Liver (tissue), 9 donors: ENCODE data around the gene SLC2A5. TPM values are rescaled to one million over a fixed set of nuclear protein-coding genes. Genes with fewer than 3 reads are reported as not detected.

Experiments used
- DNase-seq: peaks from one replicate; pipeline ENCODE4 v3.0.0-alpha.2; 2017; ENCODE audit warnings: low spot score
- H3K27ac ChIP-seq, 2 donors: one replicate each; pipeline ENCODE4 v1.7.0; 2013; ENCODE audit warnings: inconsistent platforms in 2 of 2, low read length in 2 of 2, control low read depth in 1 of 2, low read depth in 1 of 2, mild to moderate bottlenecking in 1 of 2
- H3K27me3 ChIP-seq, 4 donors: one replicate each; pipeline versions ENCODE4 v1.6.1 to v1.7.0; 2013; ENCODE audit warnings: low read length in 3 of 4, inconsistent platforms in 1 of 4, mild to moderate bottlenecking in 1 of 4, moderate library complexity in 1 of 4; ENCODE audit not compliant: control insufficient read depth in 4 of 4, insufficient read depth in 4 of 4
- H3K36me3 ChIP-seq, 4 donors: one replicate each; pipeline versions ENCODE4 v1.6.1 to v1.7.0; 2013; ENCODE audit warnings: low read length in 3 of 4, mild to moderate bottlenecking in 3 of 4, low read depth in 1 of 4, moderate library complexity in 1 of 4; ENCODE audit not compliant: control insufficient read depth in 4 of 4, insufficient read depth in 3 of 4
- H3K4me1 ChIP-seq, 4 donors: one replicate each; pipeline versions ENCODE4 v1.6.1 to v1.7.0; 2013; ENCODE audit warnings: low read length in 3 of 4, mild to moderate bottlenecking in 3 of 4, moderate library complexity in 1 of 4; ENCODE audit not compliant: control insufficient read depth in 4 of 4, insufficient read depth in 4 of 4
- H3K4me3 ChIP-seq, 3 donors: one replicate each; pipeline versions ENCODE4 v1.6.1 to v1.7.0; 2013; ENCODE audit warnings: low read length in 3 of 3, control low read depth in 1 of 3, low read depth in 1 of 3, mild to moderate bottlenecking in 1 of 3
- H3K9ac ChIP-seq, 2 donors: one replicate each; pipeline ENCODE4 v1.7.0; 2013; ENCODE audit warnings: low read length in 2 of 2, mild to moderate bottlenecking in 2 of 2, moderate library complexity in 2 of 2, control low read depth in 1 of 2, low read depth in 1 of 2
- H3K9me3 ChIP-seq, 4 donors: one replicate each; pipeline versions ENCODE4 v1.6.1 to v1.7.0; 2013; ENCODE audit warnings: low read length in 3 of 4; ENCODE audit not compliant: control insufficient read depth in 4 of 4
- EGR1 ChIP-seq, 2 donors: IDR thresholded peaks; 2 replicates each; pipeline ENCODE4 v1.6.1; 2016 to 2018; ENCODE audit warnings: antibody characterized with exemption in 2 of 2, low read depth in 2 of 2
- GABPA ChIP-seq, 2 donors: IDR thresholded peaks in 1 of 2; conservative IDR thresholded peaks in 1 of 2; 2 replicates each; pipeline ENCODE4 v1.6.1; 2016; ENCODE audit warnings: antibody characterized with exemption in 2 of 2, mild to moderate bottlenecking in 1 of 2, moderate library complexity in 1 of 2
- HNF4A ChIP-seq, 2 donors: conservative IDR thresholded peaks; 2 replicates each; pipeline ENCODE4 v1.6.1; 2016; ENCODE audit warnings: antibody characterized with exemption in 2 of 2, mild to moderate bottlenecking in 2 of 2
- HNF4G ChIP-seq: IDR thresholded peaks from 2 replicates; pipeline ENCODE4 v1.6.1; 2016; ENCODE audit warnings: antibody characterized with exemption
- JUND ChIP-seq, 2 donors: IDR thresholded peaks; 2 replicates each; pipeline ENCODE4 v1.6.1; 2016; ENCODE audit warnings: antibody characterized with exemption in 2 of 2
- NR2F2 ChIP-seq: IDR thresholded peaks from 2 replicates; pipeline ENCODE4 v1.6.1; 2016; ENCODE audit warnings: antibody characterized with exemption
- RAD21 ChIP-seq, 2 donors: IDR thresholded peaks; 2 replicates each; pipeline ENCODE4 v1.6.1; 2016; ENCODE audit warnings: antibody characterized with exemption in 2 of 2, mild to moderate bottlenecking in 2 of 2
- RXRA ChIP-seq, 2 donors: IDR thresholded peaks; 2 replicates each; pipeline ENCODE4 v1.6.1; 2017 to 2018; ENCODE audit warnings: antibody characterized with exemption in 2 of 2, mild to moderate bottlenecking in 1 of 2
- SP1 ChIP-seq: IDR thresholded peaks from 2 replicates; pipeline ENCODE4 v1.6.1; 2018; ENCODE audit warnings: antibody characterized with exemption, mild to moderate bottlenecking
- TAF1 ChIP-seq: conservative IDR thresholded peaks from 2 replicates; pipeline ENCODE4 v1.6.1; 2016; ENCODE audit warnings: antibody characterized with exemption, mild to moderate bottlenecking
- YY1 ChIP-seq: IDR thresholded peaks from 2 replicates; pipeline ENCODE4 v1.6.1; 2016; ENCODE audit warnings: antibody characterized with exemption, mild to moderate bottlenecking
- WGBS: extraction: QIAGEN DNeasy Blood & Tissue Kit; methylation state at CpG from one replicate; pipeline ENCODE4 v1.1.7; 2013; 5-methylcytosine and 5-hydroxymethylcytosine counted together
- polyA plus RNA-seq, 2 donors: library from polyadenylated mRNA; stranded (reverse) in 1 of 2; unstranded in 1 of 2; fragments of 200-250 nt in 1 of 2; fragments of >200 nt in 1 of 2; fragmentation: Nextera tagmentation in 1 of 2; extraction: Ambion mirVana in 1 of 2; gene quantifications; one replicate each; pipeline versions ENCODE4 v1.2.1 to v1.2.3, GENCODE V29; 2013 to 2015
- total RNA-seq, 2 donors: library from RNA; depleted of rRNA; stranded (reverse); fragments of >200 nt; gene quantifications; one replicate each; pipeline ENCODE4 v1.2.3, GENCODE V29; 2014
- TF ChIP-seq, protein P1 (sequence below): fragments of 150-350 bp; IDR thresholded peaks from 2 replicates; pipeline ENCODE4 v1.5.1; 2017; ENCODE audit warnings: improper control_type of control experiment, low read depth, low read length; ENCODE audit not compliant: missing input control
- TF ChIP-seq, protein P2 (sequence below): IDR thresholded peaks from 2 replicates; pipeline ENCODE4 v1.6.1; 2016; ENCODE audit warnings: antibody characterized with exemption, mild to moderate bottlenecking
- TF ChIP-seq, protein P3 (sequence below): IDR thresholded peaks from 2 replicates; pipeline ENCODE4 v1.6.1; 2016; ENCODE audit warnings: antibody characterized with exemption
- TF ChIP-seq, protein P4 (sequence below): IDR thresholded peaks from 2 replicates; pipeline ENCODE4 v1.6.1; 2016; ENCODE audit warnings: antibody characterized with exemption
- TF ChIP-seq, protein P5 (sequence below): IDR thresholded peaks from 2 replicates; pipeline ENCODE4 v1.6.1; 2016; ENCODE audit warnings: antibody characterized with exemption
- donor health status: healthy.
- donor health status: healthy.
- donor health status: healthy.
- donor health status: healthy.
- donor health status: healthy.

Gene SLC2A5
- total and polyA plus RNA-seq, 4 donors = 0.07 to 1.6 (median 0.13) TPM

DNA sequence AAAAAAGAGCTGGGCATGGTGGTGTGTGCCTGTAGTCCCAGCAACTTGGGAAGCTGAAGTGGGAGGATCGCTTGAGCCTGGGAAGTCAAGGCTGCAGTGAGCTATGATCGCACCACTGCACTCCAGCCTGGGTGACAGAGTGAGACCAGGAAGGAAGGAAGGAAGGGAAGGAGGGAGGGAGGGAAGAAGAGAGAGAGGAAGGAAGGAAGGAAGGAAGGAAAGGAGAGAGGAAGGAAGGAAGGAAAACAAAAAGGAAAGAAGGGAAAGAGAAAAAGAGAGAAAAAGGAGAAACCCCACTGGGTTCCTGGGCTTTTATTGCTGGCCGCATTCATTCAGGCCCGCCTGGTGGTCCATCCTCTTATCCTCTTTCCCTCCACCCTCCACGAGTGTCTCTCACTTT is 53.0 kb downstream of the SLC2A5 start (continued):
- TF ChIP-seq, protein P1, sequence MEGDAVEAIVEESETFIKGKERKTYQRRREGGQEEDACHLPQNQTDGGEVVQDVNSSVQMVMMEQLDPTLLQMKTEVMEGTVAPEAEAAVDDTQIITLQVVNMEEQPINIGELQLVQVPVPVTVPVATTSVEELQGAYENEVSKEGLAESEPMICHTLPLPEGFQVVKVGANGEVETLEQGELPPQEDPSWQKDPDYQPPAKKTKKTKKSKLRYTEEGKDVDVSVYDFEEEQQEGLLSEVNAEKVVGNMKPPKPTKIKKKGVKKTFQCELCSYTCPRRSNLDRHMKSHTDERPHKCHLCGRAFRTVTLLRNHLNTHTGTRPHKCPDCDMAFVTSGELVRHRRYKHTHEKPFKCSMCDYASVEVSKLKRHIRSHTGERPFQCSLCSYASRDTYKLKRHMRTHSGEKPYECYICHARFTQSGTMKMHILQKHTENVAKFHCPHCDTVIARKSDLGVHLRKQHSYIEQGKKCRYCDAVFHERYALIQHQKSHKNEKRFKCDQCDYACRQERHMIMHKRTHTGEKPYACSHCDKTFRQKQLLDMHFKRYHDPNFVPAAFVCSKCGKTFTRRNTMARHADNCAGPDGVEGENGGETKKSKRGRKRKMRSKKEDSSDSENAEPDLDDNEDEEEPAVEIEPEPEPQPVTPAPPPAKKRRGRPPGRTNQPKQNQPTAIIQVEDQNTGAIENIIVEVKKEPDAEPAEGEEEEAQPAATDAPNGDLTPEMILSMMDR = no peak

DNA sequence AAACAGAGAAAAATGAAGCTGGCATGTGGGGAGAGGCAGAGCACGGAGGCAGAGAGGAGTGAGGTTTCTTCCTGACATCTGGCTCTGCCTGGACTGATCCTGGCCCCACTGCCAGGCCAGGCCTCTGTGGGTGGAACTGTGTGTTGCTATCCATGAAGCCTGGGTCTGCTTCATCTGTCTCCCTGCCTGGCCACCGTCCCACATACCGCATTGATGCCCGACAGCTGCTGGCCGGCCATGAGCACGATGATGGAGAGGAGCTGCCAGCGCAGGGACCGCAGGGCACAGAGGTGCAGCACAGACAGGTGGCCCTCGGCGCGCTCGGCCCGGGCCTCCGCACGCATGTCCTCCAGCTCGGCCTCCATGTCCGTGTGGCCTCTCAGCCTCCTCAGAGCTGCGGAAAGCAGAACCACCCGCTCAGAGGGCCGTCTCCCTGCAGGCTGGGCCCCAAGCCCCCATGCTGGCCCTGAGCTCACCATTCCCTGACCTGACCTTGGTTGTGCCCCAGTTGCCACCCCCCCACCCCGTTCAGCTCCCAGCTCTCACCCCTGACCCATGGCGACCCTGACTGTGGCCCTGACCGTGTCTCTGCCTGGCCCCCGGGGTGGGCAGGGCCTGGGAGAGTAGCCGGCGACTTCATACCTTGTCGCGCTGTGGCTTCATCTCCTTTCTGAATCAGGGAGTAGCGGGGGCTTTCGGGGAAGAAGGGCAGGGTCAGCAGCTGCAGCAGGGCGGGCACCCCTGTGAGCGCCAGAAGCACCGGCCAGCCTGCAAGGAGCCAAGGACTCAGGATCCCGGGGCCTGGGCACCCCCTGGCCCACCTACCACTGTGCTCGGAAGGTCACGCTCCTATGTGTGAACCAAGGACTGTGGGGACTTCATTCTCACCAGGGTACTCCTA is 54.7 kb downstream of the SLC2A5 start:
- Histone ChIP-seq H3K36me3 (no peaks in the 10 kb centered on the region), H3K9me3 (no peaks in the 10 kb centered on the region), H3K27me3 (no peaks in the 10 kb centered on the region), H3K4me1 (no peaks in the 10 kb centered on the region), H3K27ac (no peak overlapping the region), H3K9ac (no peak overlapping the region), H3K4me3 (no peak overlapping the region)
- TF ChIP-seq EGR1 (IDR thresholded peaks at IDR 0.05; ENCODE audit: low read depth in 2 of 2) = no peak
- TF ChIP-seq, protein P1 = no peak
- no peak for DNase-seq
- WGBS = 92% methylated on average over 36 of the region's 36 CpGs

DNA sequence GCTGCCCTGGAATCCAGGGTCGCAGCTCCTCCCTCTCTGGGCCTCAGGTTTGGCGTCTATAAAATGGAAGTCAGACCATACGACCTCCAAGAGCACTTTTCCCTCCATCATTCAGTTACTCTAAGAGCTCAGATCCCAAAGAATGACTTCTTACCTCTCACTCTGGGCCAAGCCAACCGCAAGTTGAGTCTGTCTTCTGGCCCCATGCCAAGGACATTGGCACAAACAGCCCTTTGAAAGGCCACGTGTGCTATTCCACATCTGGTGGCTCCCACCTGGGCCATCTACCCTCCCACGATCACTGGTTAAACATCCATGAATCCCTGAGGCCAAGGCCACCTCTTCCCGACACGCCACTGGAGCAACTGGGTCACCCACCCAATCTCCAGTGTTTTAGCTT is 55.6 kb downstream of the SLC2A5 start:
- H3K9me3 ChIP-seq = no peaks in the 10 kb centered on the region
- no peak overlapping the region for H3K4me3 ChIP-seq
- no peaks in the 10 kb centered on the region for H3K4me1 ChIP-seq
- H3K36me3 ChIP-seq = no peaks in the 10 kb centered on the region
- 87% methylated on average over 8 of the region's 8 CpGs for WGBS
- no peak for DNase-seq
- no peaks in the 10 kb centered on the region for H3K27me3 ChIP-seq
- H3K27ac ChIP-seq = no peak overlapping the region
- no peak overlapping the region for H3K9ac ChIP-seq
- TF ChIP-seq, protein P2, sequence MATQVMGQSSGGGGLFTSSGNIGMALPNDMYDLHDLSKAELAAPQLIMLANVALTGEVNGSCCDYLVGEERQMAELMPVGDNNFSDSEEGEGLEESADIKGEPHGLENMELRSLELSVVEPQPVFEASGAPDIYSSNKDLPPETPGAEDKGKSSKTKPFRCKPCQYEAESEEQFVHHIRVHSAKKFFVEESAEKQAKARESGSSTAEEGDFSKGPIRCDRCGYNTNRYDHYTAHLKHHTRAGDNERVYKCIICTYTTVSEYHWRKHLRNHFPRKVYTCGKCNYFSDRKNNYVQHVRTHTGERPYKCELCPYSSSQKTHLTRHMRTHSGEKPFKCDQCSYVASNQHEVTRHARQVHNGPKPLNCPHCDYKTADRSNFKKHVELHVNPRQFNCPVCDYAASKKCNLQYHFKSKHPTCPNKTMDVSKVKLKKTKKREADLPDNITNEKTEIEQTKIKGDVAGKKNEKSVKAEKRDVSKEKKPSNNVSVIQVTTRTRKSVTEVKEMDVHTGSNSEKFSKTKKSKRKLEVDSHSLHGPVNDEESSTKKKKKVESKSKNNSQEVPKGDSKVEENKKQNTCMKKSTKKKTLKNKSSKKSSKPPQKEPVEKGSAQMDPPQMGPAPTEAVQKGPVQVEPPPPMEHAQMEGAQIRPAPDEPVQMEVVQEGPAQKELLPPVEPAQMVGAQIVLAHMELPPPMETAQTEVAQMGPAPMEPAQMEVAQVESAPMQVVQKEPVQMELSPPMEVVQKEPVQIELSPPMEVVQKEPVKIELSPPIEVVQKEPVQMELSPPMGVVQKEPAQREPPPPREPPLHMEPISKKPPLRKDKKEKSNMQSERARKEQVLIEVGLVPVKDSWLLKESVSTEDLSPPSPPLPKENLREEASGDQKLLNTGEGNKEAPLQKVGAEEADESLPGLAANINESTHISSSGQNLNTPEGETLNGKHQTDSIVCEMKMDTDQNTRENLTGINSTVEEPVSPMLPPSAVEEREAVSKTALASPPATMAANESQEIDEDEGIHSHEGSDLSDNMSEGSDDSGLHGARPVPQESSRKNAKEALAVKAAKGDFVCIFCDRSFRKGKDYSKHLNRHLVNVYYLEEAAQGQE = no peak
- TF ChIP-seq JUND (IDR thresholded peaks at IDR 0.05) = no peak
- no peak for TF ChIP-seq SP1
- TF ChIP-seq, protein P3, sequence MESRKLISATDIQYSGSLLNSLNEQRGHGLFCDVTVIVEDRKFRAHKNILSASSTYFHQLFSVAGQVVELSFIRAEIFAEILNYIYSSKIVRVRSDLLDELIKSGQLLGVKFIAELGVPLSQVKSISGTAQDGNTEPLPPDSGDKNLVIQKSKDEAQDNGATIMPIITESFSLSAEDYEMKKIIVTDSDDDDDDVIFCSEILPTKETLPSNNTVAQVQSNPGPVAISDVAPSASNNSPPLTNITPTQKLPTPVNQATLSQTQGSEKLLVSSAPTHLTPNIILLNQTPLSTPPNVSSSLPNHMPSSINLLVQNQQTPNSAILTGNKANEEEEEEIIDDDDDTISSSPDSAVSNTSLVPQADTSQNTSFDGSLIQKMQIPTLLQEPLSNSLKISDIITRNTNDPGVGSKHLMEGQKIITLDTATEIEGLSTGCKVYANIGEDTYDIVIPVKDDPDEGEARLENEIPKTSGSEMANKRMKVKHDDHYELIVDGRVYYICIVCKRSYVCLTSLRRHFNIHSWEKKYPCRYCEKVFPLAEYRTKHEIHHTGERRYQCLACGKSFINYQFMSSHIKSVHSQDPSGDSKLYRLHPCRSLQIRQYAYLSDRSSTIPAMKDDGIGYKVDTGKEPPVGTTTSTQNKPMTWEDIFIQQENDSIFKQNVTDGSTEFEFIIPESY = no peak
- no peak for TF ChIP-seq RAD21 (IDR thresholded peaks at IDR 0.05)
- no peak for TF ChIP-seq EGR1 (IDR thresholded peaks at IDR 0.05; ENCODE audit: low read depth in 2 of 2)
- TF ChIP-seq GABPA (IDR thresholded peaks at IDR 0.05 in 1 of 2, conservative IDR thresholded peaks at IDR 0.05 in 1 of 2) = no peak
- no peak for TF ChIP-seq YY1
- TF ChIP-seq HNF4A (conservative IDR thresholded peaks at IDR 0.05) = no peak
- TF ChIP-seq, protein P4, sequence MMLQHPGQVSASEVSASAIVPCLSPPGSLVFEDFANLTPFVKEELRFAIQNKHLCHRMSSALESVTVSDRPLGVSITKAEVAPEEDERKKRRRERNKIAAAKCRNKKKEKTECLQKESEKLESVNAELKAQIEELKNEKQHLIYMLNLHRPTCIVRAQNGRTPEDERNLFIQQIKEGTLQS = no peak
- TF ChIP-seq, protein P5, sequence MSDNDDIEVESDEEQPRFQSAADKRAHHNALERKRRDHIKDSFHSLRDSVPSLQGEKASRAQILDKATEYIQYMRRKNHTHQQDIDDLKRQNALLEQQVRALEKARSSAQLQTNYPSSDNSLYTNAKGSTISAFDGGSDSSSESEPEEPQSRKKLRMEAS = no peak
- no peak for TF ChIP-seq TAF1
- TF ChIP-seq, protein P1 = no peak
- TF ChIP-seq NR2F2 = no peak
- no peak for TF ChIP-seq HNF4G
- TF ChIP-seq RXRA (IDR thresholded peaks at IDR 0.05) = no peak
